ENCODE measurements around the gene CACNG7. TPM values are rescaled to one million over a fixed set of nuclear protein-coding genes. Genes with fewer than 3 reads are reported as not detected.

The CACNG7 gene
- total RNA-seq, 1 donor from 2014 or later: not detected

- H3K36me3 ChIP-seq (ENCODE audit: control insufficient read depth, insufficient read depth, low read length): no peaks in the 10 kb centered on the region
- TF ChIP-seq, protein P1, sequence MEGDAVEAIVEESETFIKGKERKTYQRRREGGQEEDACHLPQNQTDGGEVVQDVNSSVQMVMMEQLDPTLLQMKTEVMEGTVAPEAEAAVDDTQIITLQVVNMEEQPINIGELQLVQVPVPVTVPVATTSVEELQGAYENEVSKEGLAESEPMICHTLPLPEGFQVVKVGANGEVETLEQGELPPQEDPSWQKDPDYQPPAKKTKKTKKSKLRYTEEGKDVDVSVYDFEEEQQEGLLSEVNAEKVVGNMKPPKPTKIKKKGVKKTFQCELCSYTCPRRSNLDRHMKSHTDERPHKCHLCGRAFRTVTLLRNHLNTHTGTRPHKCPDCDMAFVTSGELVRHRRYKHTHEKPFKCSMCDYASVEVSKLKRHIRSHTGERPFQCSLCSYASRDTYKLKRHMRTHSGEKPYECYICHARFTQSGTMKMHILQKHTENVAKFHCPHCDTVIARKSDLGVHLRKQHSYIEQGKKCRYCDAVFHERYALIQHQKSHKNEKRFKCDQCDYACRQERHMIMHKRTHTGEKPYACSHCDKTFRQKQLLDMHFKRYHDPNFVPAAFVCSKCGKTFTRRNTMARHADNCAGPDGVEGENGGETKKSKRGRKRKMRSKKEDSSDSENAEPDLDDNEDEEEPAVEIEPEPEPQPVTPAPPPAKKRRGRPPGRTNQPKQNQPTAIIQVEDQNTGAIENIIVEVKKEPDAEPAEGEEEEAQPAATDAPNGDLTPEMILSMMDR (IDR thresholded peaks at IDR 0.05; ENCODE audit: insufficient read depth, low read length, poor library complexity, severe bottlenecking): no peak
- H3K27me3 ChIP-seq (ENCODE audit: control insufficient read depth, insufficient read depth, low read length): peaks cover 8% of the 10 kb centered on the region
- no peak overlapping the region for H3K4me3 ChIP-seq (ENCODE audit: low read depth, low read length)
- DNase-seq (ENCODE audit: low read depth): no peak
These were observed 10.9 kb upstream of the CACNG7 start for GRCh38 chr19:53898166-53898565.

- DNase-seq (ENCODE audit: low read depth): no peak
- Histone ChIP-seq H3K36me3 (ENCODE audit: control insufficient read depth, insufficient read depth, low read length) (no peaks in the 10 kb centered on the region), H3K27me3 (ENCODE audit: control insufficient read depth, insufficient read depth, low read length) (peaks cover 8% of the 10 kb centered on the region), H3K4me3 (ENCODE audit: low read depth, low read length) (no peak overlapping the region)
- TF ChIP-seq, protein P1 (IDR thresholded peaks at IDR 0.05; ENCODE audit: insufficient read depth, low read length, poor library complexity, severe bottlenecking): no peak
These were observed 10.3 kb upstream of the CACNG7 start for GRCh38 chr19:53898636-53899341.

- H3K36me3 ChIP-seq (ENCODE audit: control insufficient read depth, insufficient read depth, low read length): no peaks in the 10 kb centered on the region
- TF ChIP-seq, protein P1 (IDR thresholded peaks at IDR 0.05; ENCODE audit: insufficient read depth, low read length, poor library complexity, severe bottlenecking): no peak
- H3K27me3 ChIP-seq (ENCODE audit: control insufficient read depth, insufficient read depth, low read length): peaks cover 11% of the 10 kb centered on the region
- H3K4me3 ChIP-seq (ENCODE audit: low read depth, low read length): no peak overlapping the region
- no peak for DNase-seq (ENCODE audit: low read depth)
These were observed 8.8 kb upstream of the CACNG7 start for GRCh38 chr19:53900191-53900860.

DNA sequence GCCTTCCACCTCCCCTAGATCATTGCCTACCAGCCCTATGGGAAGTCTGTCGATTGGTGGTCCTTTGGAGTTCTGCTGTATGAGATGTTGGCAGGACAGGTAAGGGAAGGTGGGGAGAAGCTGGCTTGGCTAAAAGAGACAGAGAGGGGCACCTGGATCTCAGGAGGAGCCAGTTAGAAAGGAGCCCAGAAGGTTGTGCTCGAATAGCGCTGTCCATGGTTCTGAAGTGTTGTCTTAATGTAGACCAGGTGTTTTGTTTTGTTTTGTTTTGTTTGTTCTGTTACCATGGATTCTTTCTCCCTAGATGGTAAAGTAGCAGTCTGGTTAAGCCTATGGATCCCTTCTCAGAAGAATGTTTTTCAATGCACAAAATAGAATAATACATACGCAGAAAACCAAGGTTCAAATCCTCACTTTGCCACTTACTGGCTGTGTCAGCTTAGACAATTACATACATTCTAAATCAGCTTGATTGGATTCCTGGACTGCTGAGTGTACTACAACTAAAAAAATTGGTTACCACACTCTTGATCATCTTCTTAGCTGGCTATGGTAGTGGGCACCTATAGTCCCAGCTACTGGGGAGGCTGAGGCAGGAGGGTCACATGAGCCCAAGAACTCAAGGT, 5.9 kb upstream of the CACNG7 start:
- Histone ChIP-seq H3K4me3 (ENCODE audit: low read depth, low read length) (no peak overlapping the region), H3K36me3 (ENCODE audit: control insufficient read depth, insufficient read depth, low read length) (no peaks in the 10 kb centered on the region), H3K27me3 (ENCODE audit: control insufficient read depth, insufficient read depth, low read length) (peaks cover 28% of the 10 kb centered on the region)
- no peak for DNase-seq (ENCODE audit: low read depth)
- TF ChIP-seq, protein P1 (IDR thresholded peaks at IDR 0.05; ENCODE audit: insufficient read depth, low read length, poor library complexity, severe bottlenecking): no peak

- H3K27me3 ChIP-seq (ENCODE audit: control insufficient read depth, insufficient read depth, low read length): peaks cover 40% of the 10 kb centered on the region
- no peak for DNase-seq (ENCODE audit: low read depth)
- no peak overlapping the region for H3K4me3 ChIP-seq (ENCODE audit: low read depth, low read length)
- no peaks in the 10 kb centered on the region for H3K36me3 ChIP-seq (ENCODE audit: control insufficient read depth, insufficient read depth, low read length)
- TF ChIP-seq, protein P1 (IDR thresholded peaks at IDR 0.05; ENCODE audit: insufficient read depth, low read length, poor library complexity, severe bottlenecking): no peak
These were observed 4.2 kb upstream of the CACNG7 start for GRCh38 chr19:53904909-53905308.

All from kidney epithelial cell (primary cell).